Neural progenitor cell (in vitro differentiated cells): Measurements from ENCODE around the gene SCN8A. TPM values are rescaled to one million over a fixed set of nuclear protein-coding genes. Genes with fewer than 3 reads are reported as not detected.

Experiments used
- DNase-seq: peaks from one replicate; pipeline ENCODE4 v3.0.0-alpha.2; 2016; ENCODE audit warnings: low spot score
- H2AFZ ChIP-seq: fragments of 200-600 bp; sonication (generic); replicated peaks from 2 replicates; pipeline ENCODE4 v1.6.1; 2016; ENCODE audit warnings: antibody characterized with exemption
- H3F3A ChIP-seq: fragments of 200-600 bp; sonication (generic); 2 replicates; pipeline ENCODE4 v1.6.1; 2016; ENCODE audit warnings: antibody characterized with exemption, low read depth
- H3K27ac ChIP-seq: fragments of 200-600 bp; sonication (generic); 2 replicates; pipeline ENCODE4 v1.5.1; 2016; ENCODE audit warnings: mild to moderate bottlenecking
- H3K27me3 ChIP-seq: fragments of 200-600 bp; sonication (generic); 2 replicates; pipeline ENCODE4 v1.6.1; 2016; ENCODE audit warnings: mild to moderate bottlenecking, moderate library complexity
- H3K36me3 ChIP-seq: fragments of 200-600 bp; sonication (generic); 2 replicates; pipeline ENCODE4 v1.5.1; 2016
- H3K4me1 ChIP-seq: fragments of 200-600 bp; sonication (generic); 2 replicates; pipeline ENCODE4 v1.6.1; 2016; ENCODE audit warnings: mixed run types
- H3K4me2 ChIP-seq: fragments of 200-600 bp; sonication (generic); 2 replicates; pipeline ENCODE4 v1.6.1; 2016
- H3K4me3 ChIP-seq: fragments of 200-600 bp; sonication (generic); 2 replicates; pipeline ENCODE4 v1.5.1; 2016
- H3K79me2 ChIP-seq: fragments of 200-600 bp; sonication (generic); 2 replicates; pipeline ENCODE4 v1.6.1; 2016; ENCODE audit warnings: low read depth
- H3K9ac ChIP-seq: fragments of 200-600 bp; sonication (generic); 2 replicates; pipeline ENCODE4 v1.6.1; 2016
- H3K9me3 ChIP-seq: fragments of 200-600 bp; sonication (generic); 2 replicates; pipeline ENCODE4 v1.5.1; 2016; ENCODE audit warnings: low read depth
- H4K20me1 ChIP-seq: fragments of 200-600 bp; sonication (generic); 2 replicates; pipeline ENCODE4 v1.6.1; 2016; ENCODE audit warnings: low read depth
- H3K27ac Mint-ChIP-seq: 3 replicates; pipeline ENCODE4 v1.8.0; 2021; ENCODE audit warnings: mixed read lengths
- H3K27me3 Mint-ChIP-seq: 2 replicates; pipeline ENCODE4 v1.8.0; 2022; ENCODE audit warnings: low read depth, mild to moderate bottlenecking, inconsistent platforms, moderate library complexity, mixed read lengths; ENCODE audit not compliant: insufficient read depth
- H3K36me3 Mint-ChIP-seq: 3 replicates; pipeline ENCODE4 v1.8.0; 2021; ENCODE audit warnings: mixed read lengths
- H3K4me1 Mint-ChIP-seq: 3 replicates; pipeline ENCODE4 v1.8.0; 2021; ENCODE audit warnings: mixed read lengths
- H3K4me3 Mint-ChIP-seq: 3 replicates; pipeline ENCODE4 v1.8.0; 2021; ENCODE audit warnings: mild to moderate bottlenecking, moderate library complexity, mixed read lengths
- H3K9me3 Mint-ChIP-seq: 3 replicates; pipeline ENCODE4 v1.8.0; 2020; ENCODE audit warnings: mixed read lengths
- CTCF ChIP-seq: fragments of 200-600 bp; sonication (generic); IDR thresholded peaks from 2 replicates; pipeline ENCODE4 v1.5.1; 2017; ENCODE audit warnings: antibody characterized with exemption, mild to moderate bottlenecking
- EZH2 ChIP-seq: fragments of 200-600 bp; sonication (generic); IDR thresholded peaks from 2 replicates; pipeline ENCODE4 v1.6.1; 2017; ENCODE audit warnings: antibody characterized with exemption, mild to moderate bottlenecking, moderate library complexity
- EZH2phosphoT487 ChIP-seq: fragments of 200-600 bp; sonication (generic); IDR thresholded peaks from 2 replicates; pipeline ENCODE4 v1.6.1; 2017; ENCODE audit warnings: antibody characterized with exemption
- total RNA-seq: library from RNA; depleted of rRNA; stranded (reverse); fragments of >200 nt; gene quantifications from 2 replicates; pipeline ENCODE4 v1.2.3, GENCODE V29; 2015; ENCODE audit warnings: low replicate concordance

Gene SCN8A
- total RNA-seq: 9.3 and 14.2 TPM in 2 replicates

GRCh38 chr12:51591016-51591901, at the start of gene SCN8A:
TSS of gene SCN8A (plus strand) at chr12:51591233. CDS start at chr12:51662818, 71,585 bp downstream.
- DNase-seq: peak; percentile 95
- peak within 1 kb of the TSS; percentile 48 for H3K9ac ChIP-seq
- H3K27ac ChIP-seq: no peak within 1 kb of the TSS
- Mint-ChIP-seq H3K4me1 (peaks cover 34% of the 10 kb centered on the region), H3K4me3 (peak within 1 kb of the TSS; percentile 95), H3K27me3 (peaks cover 21% of the 10 kb centered on the region), H3K27ac (peak within 1 kb of the TSS; percentile 92), H3K9me3 (no peaks in the 10 kb centered on the region), H3K36me3 (no peaks in the 10 kb centered on the region)
- peaks cover 16% of the 10 kb centered on the region for H3K27me3 ChIP-seq
- TF ChIP-seq EZH2phosphoT487 (no peak), EZH2 (no peak), CTCF (no peak)
- no peaks in the 10 kb centered on the region for H3K36me3 ChIP-seq
- H3F3A ChIP-seq: peaks cover 20% of the 10 kb centered on the region
- H3K4me3 ChIP-seq: peak within 1 kb of the TSS; percentile 99
- peak within 1 kb of the TSS; percentile 99 for H2AFZ ChIP-seq
- peaks cover 42% of the 10 kb centered on the region for H3K79me2 ChIP-seq
- H3K4me1 ChIP-seq: peaks cover 5% of the 10 kb centered on the region
- H3K4me2 ChIP-seq: peak within 1 kb of the TSS; percentile 87
- H4K20me1 ChIP-seq: peaks cover 43% of the 10 kb centered on the region
- no peaks in the 10 kb centered on the region for H3K9me3 ChIP-seq

- Histone ChIP-seq H3K9ac (no peak overlapping the region), H3K79me2 (no peaks in the 10 kb centered on the region), H4K20me1 (no peaks in the 10 kb centered on the region), H3F3A (no peaks in the 10 kb centered on the region), H3K4me3 (no peak overlapping the region), H3K27me3 (no peaks in the 10 kb centered on the region), H3K9me3 (no peaks in the 10 kb centered on the region), H3K4me2 (no peak overlapping the region), H3K36me3 (no peaks in the 10 kb centered on the region), H3K27ac (no peak overlapping the region), H3K4me1 (no peaks in the 10 kb centered on the region), H2AFZ (no peak overlapping the region)
- DNase-seq: no peak
- no peak overlapping the region for H3K27ac Mint-ChIP-seq
- no peaks in the 10 kb centered on the region for H3K36me3 Mint-ChIP-seq
- TF ChIP-seq CTCF (no peak), EZH2 (no peak), EZH2phosphoT487 (no peak)
- no peaks in the 10 kb centered on the region for H3K27me3 Mint-ChIP-seq
- no peak overlapping the region for H3K4me3 Mint-ChIP-seq
- peaks cover 7% of the 10 kb centered on the region for H3K4me1 Mint-ChIP-seq
- peaks cover 3% of the 10 kb centered on the region for H3K9me3 Mint-ChIP-seq
Measured at GRCh38 chr12:51546097-51546496, 44.9 kb upstream of the SCN8A start.

- H3K27ac Mint-ChIP-seq: no peak overlapping the region
- no peak overlapping the region for H3K4me2 ChIP-seq
- H3K9me3 Mint-ChIP-seq: peaks cover 5% of the 10 kb centered on the region
- no peaks in the 10 kb centered on the region for H3K79me2 ChIP-seq
- H3K4me1 ChIP-seq: no peaks in the 10 kb centered on the region
- no peaks in the 10 kb centered on the region for H3K36me3 ChIP-seq
- no peak overlapping the region for H3K4me3 ChIP-seq
- H3K27ac ChIP-seq: no peak overlapping the region
- peaks cover 7% of the 10 kb centered on the region for H3K4me1 Mint-ChIP-seq
- no peaks in the 10 kb centered on the region for H3K36me3 Mint-ChIP-seq
- no peaks in the 10 kb centered on the region for H3K27me3 Mint-ChIP-seq
- no peak overlapping the region for H3K9ac ChIP-seq
- no peak for DNase-seq
- TF ChIP-seq EZH2phosphoT487 (no peak), EZH2 (no peak), CTCF (no peak)
- peak overlapping the region; percentile 32 for H2AFZ ChIP-seq
- H3K27me3 ChIP-seq: no peaks in the 10 kb centered on the region
- H3K9me3 ChIP-seq: no peaks in the 10 kb centered on the region
- no peaks in the 10 kb centered on the region for H4K20me1 ChIP-seq
- no peaks in the 10 kb centered on the region for H3F3A ChIP-seq
- H3K4me3 Mint-ChIP-seq: no peak overlapping the region
Measured at GRCh38 chr12:51547606-51548005, 43.4 kb upstream of the SCN8A start.
